Measurements from ENCODE around the gene MYO10.

The MYO10 gene

DNA sequence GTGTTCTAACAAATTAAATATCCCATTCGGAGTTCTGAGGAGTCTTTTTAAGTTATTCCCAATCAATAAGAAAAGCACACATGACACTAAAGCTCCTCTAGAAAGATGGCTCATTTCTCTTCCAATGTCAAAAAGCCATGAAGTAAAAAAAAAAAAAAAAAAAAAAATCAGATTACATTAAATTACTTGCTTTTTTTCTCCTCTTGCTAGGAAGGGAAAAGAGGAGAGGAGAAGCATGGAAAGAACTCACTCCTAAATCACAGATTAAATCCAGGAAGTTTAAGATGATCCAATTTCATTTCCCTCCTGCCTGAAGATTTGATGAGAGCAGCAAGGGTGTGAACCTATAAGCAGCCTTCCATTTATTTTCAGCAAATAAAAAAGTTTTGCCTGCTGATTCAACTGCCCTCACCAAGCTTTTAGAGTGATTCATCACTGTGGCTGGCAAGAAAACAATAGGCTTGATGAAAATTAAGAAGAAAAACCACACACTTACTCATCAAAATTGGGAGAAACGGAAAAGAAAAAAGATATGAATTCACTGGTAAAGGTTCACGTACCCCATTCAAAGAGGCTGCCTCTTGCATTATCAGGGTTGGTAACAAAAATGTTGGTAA, 19.7 kb downstream of the MYO10 start:
- DNase-seq (ENCODE audit: low read depth): no peak

DNA sequence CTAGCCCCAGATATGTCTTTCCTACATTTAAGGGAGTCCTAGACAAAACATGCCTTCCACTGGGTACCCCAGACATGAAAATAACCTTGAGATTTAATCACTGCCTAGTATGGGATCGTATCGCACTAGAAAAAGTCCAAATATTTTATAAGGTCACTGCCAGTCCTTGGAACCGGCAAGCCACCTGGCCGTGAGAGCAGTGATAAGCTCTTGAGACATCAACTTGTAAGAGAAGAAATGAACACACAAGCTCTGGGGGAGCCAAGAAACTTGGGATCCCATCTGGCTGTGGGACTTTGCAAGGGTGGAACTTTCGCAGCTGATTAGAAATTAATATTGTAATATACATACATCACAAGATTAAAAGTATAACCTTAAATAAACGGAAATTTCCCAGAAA, 21.5 kb downstream of the MYO10 start:
- no peak for DNase-seq (ENCODE audit: low read depth)

DNA sequence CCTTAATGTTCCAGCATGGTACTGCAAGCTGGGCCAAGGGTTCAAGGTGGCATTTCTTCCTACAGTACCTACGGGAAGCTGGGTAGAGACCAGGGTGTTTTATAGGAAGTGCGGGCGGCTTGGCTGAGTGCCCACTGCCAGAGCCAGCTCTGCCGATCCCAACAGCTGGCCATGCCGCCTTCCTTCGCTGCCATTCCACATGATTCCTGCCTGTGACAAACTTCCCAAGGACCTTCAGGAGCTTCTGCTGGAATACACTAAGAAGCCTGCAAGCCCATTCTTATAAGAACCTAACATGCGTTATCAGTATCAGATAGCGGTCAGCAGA, 22.0 kb downstream of the MYO10 start:
- no peak for DNase-seq (ENCODE audit: low read depth)

DNA sequence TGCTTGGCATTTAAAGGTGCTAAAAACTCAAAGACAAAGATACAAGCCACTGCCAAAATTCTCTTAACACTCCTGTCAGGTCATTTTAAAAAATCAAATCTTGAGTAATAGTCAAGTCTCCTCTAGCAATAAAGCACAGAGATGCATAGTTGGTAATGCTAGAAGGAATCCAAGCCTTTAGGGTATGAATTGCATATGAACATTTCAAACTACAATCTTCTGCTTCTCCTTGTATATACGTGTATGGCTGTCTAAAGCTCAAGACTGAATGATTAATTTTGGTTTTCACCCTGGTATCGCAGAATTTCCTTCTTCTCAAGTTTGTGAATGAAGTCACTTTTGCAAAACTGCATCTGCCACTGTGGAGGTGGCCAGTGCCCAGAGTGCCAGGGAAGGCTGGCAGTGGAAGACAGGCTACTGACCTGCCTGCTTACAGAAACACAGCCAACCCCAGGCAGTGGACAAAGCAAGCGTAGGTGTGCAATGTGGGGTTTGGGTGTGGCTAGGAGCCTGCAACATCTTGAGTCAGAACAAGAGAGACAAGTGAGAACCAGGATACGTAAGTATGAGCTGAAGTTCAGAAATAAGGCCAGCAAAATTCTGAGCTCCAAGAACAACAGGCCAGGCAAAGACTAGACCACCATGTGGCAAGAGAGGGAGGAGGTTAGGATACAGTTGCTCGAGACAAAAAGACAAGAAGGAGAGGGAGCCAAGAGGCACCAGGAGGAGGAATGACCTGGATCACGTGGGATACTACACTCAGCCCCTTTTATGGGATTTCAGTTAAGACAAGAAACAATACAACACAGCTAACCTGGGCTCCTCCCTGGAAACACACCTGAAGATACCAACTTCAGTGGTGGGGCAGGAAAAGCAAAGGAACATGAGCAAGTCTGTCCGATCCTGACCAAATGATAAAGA, 22.6 kb downstream of the MYO10 start:
- no peak for DNase-seq (ENCODE audit: low read depth)

DNA sequence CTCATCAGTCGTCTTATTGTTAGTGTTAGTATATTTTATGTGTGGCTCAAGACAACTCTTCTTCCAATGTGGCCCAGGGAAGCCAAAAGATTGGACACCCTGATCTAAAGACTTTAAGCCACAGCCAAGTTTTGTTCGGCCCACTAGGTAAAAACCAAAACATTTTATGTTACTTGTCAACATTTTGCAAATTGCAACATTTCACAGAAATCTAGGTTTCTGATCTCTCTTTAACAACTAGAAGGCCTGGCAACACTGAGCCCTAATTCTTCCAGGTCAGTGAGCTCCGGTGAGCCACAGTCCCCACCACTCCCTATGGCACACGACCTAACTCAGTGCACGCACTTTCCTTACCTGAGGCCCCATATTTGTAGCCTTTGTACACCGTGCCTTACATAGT, 24.0 kb downstream of the MYO10 start:
- DNase-seq (ENCODE audit: low read depth): no peak

DNA sequence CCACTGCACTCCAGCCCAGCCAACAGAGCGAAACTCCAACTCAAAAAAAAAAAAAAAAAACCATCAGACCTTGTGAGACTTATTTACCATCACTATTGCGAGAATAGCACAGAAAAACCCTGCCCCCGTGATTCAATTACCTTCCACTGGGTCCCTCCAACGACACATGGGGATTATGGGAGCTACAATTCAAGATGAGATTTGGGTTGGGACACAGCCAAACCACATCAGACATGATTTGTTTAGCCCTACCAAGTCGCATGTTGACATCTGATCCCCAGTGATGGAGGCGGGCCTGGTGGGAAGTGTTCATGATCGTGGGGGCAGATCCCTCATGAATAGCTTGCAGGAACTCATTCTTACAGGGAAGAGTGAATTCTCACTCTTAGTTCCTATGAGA, 26.6 kb downstream of the MYO10 start:
- no peak for DNase-seq (ENCODE audit: low read depth)

DNA sequence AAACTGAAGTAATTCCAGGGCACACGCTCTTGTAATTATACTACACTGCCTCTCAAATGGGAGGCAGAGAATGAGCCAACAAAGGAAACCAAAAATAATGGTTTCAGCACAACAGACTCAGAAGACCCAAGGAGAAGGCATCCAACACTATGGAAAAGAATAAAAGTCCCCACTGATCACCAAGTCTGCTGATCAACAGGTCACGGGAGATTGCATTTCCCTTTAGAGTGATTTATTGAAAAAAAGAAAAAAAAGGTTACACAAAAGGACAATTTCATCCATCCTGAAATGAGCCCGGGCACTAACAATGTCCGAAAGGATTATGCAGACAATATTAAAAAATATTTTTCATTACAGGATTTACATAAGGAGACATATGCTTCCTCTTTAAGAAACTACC, 28.8 kb downstream of the MYO10 start:
- DNase-seq (ENCODE audit: low read depth): no peak

DNA sequence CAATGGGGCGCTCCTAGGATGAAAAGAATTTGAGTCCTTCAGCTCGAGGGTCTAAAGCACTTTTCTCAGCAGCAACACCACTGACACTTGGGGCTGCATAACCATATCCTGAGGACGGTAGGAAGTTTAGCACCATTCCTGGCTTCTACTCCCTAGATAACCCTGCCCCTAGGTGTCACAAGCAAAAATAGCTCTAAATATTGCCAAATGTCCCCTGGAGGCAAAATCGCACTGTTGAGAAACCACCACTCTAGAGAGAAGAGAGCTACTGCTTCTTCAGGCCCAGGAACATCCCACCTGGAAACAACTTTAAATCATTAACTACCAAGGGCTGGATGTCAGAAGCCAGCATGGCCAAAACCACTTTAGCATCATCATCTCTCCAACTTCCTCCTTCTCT, 29.8 kb downstream of the MYO10 start:
- no peak for DNase-seq (ENCODE audit: low read depth)

DNA sequence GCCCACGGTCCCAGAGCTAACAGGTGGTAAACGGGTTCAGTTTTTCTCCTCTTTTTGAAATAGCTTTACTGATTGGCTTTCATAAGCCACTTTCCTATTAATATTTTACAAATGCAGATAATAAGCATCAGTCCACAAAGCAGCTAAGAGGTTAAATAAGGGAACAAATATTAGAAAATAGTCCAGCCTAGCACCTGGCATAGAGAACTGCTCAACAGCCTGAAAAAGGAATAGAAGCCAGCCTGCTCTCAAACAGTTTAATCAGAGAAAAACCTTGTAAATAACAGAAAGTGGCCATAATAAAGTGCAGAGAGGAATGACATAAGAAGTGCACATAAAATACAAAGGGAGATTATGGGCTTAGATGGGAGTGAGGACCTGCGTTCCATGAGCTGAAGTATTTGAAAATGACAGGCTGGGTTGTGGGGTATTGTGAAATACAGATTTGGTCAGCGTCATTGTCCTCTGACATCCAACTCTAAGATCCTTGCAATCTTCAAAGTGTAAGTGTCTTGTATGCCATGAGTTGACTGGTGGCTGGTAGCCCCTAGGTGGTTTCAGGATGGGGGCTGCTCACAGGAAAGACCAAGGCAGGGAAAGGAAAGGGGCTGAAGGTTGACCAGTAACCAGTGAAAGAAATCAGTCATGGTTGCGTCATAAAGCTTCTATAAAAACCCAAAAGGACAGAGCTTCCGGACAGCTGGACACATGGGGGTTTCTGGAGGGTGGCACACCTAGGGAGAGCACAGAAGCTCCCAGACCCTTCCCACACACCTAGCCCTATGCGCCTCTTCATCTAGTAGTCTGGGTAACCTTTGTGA, 32.4 kb downstream of the MYO10 start:
- DNase-seq (ENCODE audit: low read depth): no peak

DNA sequence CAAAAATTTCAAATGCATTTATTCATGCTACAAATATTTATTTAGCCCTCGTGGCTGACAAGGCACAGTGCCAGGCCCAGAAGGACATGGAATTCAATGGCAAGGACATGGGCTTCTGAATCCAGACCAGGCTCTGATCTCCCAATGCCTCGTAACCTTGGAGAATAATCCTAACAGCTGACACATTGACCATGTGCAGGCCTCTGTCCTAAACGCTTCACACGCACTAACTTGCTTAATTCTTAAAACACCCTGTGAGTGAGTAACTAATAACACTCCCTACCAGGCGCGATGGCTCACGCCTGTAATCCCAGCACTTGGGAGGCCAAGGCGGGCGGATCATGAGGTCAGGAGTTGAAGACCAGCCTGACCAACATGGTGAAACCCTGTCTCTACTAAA, 33.2 kb downstream of the MYO10 start:
- no peak for DNase-seq (ENCODE audit: low read depth)

DNA sequence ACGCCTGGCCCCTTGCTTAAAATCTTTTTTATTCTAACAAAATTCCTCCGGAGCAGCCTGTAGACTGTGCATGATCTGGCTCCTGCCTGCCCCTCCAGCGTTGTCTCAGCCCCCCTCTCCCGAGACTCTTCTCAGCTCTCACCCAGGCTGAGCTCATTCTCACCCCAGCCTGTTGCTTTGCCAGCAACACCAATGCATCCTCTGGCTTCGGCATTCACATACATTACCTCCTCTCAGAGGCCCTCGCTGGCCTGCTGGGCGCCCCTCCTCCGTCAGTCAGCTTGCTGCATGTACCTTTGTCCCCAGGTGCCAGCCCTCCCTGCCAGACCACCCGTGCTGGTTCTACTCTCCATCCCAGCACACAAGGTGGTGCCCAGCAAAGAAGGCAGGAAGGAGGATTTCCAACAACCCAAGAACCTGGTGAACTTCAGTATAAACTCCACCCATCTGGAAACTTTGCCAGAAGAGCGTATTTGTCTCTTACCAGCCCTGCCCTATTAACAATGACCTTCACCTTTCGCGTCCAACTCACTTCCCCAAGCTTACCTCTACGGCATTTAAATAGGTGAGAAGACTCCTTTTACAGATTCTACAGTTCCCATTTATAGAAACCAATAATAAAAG, 35.0 kb downstream of the MYO10 start:
- DNase-seq (ENCODE audit: low read depth): no peak

DNA sequence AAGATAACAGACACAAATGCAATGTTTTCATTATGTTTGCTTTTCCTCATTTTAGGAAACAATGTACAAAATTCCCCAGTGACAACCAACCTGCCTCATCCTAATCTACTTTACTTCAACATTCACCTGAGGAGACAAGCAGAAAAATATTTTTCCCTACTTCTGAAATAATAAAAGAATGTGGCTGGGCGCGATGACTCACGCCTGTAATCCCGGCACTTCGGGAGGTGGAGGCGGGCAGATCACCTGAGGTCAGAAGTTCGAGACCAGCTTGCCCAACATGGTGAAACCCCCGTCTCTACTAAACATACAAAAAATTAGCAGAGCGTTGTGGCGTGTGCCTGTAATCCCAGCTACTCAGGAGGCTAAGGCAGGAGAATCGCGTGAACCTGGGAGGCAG, 36.9 kb downstream of the MYO10 start:
- DNase-seq (ENCODE audit: low read depth): no peak

DNA sequence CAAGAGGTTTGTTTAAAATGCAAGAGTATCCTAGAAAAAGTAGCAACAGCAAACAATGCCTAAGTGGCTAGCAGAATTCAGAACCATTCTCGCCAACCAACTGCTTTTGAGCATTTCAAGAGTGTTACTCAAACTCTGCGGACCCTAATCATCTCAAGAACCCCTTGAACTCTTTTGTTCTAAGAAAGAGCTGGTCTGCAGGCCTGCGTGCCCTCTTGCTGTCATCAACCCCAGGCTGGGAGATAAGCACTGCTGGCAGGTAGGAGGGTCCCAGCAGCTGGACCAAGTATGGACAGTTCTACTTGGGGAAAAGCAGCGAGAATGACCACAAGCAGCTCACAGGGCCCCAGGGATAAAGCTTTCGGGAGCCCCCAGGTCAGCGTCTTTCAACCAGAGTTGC, 38.3 kb downstream of the MYO10 start:
- DNase-seq (ENCODE audit: low read depth): no peak

DNA sequence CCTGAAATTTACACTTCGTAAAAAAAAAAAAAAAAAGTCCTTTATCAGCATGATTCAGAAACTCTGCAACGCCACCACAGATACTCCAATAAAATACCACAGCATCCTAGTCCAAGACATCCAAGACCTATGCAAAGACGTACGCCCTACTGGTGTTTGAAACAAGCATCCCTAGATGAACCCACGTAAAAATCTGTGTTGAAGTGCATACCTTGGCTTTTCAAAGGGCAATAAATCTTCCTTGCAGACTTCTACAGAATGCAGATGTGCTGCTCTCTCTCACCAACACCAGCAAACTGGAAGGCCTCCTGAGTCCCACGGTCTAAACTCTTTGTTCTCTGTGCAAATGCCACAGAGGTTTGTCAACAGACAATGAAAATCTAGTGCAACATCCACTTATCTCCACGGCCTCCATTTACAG, 38.8 kb downstream of the MYO10 start:
- DNase-seq (ENCODE audit: low read depth): no peak

DNA sequence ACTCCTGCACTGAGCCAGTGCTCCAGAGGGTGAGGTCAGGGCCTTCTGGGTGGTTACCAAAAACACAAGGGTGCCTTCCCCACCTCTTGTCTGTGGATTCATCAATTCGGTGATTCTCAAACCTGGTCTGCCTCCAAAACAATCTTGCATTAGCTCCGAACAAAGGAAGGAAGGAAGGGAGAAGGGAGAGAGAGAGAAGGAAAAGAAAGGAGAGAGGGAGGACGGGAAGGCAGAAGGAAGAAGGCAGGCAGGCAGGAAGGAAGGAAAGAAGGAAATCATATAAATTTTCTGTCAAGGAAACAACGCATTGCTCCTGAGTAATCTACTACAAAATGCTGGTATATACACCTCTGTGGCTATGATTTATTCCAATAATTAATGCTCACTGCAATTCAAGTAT, 39.3 kb downstream of the MYO10 start:
- no peak for DNase-seq (ENCODE audit: low read depth)

DNA sequence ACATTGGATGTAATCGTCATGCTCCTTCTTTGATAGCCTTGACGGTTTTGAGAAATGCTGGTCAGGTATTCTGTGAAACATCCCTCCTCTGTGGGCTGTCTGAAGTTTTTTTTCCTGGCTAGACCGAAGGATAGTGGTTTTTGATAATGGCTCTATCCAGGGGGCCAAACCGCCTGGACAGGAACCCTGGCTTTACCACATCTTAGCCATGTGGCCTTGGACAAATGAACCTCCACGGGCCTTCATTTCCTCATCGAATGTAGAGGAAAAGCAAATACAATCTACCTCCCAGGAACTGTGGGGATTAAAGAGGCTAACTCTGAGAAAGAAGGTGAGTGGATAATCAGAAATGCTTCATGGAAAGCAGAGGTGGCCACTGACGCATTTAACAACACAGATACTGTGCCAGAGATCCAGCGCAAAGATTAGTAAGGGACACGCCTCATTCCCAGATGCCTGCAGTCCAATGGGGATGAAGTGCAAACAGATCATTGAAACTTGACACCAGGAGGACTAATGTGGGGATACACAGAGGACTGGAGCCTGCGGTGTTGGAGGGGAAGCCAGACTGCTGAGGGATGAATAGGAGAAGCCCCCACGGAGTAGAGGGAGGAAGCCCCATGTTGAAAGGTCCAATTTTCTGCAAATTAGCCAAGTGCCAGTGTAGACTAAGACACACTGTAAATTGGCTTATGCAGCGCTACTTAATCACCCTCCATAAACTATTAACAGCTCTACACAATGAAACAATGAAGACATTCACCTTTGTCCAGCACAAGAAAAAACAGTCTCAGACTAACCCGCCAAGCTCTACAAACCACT, 41.6 kb downstream of the MYO10 start:
- DNase-seq (ENCODE audit: low read depth): no peak

DNA sequence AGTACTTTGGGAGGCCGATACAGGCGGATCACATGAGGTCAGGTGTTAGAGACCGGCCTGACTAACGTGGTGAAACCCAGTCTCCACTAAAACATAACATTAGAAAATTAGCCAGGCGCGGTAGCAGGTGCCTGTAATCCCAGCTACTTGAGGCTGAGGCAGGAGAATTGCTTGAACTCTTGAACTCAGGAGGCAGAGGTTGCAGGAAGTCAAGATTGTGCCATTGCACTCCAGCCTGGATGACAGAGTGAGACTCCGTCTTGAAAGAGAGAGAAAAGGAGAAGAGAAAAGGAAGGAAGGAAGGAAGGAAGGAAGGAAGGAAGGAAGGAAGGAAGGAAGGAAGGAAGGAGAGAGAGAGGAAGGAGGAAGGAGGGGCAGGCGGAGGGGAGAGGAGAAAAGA, 45.1 kb downstream of the MYO10 start:
- no peak for DNase-seq (ENCODE audit: low read depth)

DNA sequence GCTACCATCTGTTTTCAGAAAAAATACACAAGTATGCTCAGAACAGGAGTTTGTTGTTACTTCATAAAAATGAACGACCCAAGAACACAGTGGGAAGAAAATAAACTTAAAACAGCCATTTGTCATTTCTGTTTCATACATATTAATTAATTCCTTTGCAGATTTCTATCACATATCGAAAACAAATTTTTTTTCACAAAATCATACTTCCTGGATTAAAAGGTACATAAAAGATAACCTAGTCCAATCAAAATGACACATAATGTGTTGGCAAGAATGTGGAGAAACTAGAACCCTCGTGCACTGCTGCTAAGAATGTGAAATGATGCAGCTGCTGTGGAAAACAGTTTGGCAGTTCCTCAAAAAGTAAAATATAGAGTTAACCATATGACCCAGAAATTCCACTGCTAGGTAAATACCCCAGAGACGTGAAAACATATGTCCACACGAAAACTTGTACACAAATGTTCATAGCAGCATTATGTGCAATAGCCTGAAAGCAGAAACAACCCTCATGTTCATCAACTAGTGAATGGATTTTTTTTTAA, 46.0 kb downstream of the MYO10 start:
- no peak for DNase-seq (ENCODE audit: low read depth)

DNA sequence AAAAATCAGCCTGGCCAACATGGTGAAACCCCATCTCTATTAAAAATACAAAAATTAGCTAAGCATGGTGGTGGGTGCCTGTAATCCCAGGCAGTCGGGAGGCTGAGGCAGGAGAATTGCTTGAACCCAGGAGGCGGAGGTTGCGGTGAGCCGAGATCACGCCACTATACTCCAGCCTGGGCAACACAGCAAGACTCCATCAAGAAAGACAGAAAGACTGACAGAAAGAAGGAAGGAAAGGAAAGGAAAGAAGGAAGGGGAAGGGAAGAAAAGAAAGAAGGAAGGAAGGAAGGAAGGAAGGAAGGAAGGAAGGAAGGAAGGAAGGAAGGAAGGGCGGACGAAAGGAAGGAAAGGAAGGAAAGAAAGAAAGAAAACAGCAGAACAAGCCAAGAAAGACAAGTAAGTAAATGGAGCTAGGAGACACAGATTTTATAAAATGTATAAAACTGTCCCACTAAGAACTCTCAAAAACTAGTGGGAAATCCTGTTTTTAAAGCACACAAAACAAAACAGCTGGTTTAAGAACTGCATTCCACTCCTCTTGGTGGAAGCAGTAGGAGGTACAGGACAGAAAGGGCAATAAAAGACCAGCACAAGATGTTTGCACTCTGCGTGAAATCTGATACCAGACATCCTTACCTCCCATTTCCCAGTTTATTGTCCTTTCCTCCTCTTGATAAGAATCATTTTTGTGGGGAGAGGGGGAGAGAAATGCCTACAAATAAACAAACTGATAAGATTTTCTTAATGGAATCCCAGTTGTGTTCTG, 46.7 kb downstream of the MYO10 start:
- no peak for DNase-seq (ENCODE audit: low read depth)

DNA sequence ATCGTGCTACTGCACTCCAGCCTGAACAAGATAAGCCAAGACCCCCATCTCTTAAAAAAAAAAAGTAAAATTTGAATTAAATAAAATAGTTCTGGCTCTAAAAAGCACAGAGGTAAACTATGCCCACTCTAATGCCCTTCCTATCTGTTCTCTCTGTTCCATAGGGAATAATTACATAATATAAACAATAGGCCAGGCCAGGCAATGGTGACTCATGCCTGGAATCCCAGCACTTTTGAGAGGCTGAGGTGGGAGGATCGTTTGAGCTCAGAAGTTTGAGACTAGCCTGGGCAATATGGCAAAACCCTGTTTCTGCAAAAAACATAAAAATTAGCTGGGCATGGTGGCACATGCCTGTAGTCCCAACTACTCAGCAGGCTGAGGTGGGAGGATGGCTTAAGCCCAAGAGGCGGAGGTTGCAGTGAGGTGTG, 47.4 kb downstream of the MYO10 start:
- DNase-seq (ENCODE audit: low read depth): no peak

Data from activated T-cell treated with anti-CD3 and anti-CD28 coated beads for 1 hour (primary cell).